DOHH2 (cell line): ENCODE data around the gene PXK.

Experiments used
- H3F3A ChIP-seq: fragments of 200-600 bp; sonication (generic), shearing (Covaris generic); 2 replicates; pipeline ENCODE4 v1.6.0; 2016; ENCODE audit warnings: antibody characterized with exemption, mild to moderate bottlenecking; ENCODE audit not compliant: control insufficient read depth, insufficient read depth
- H3K27ac ChIP-seq: fragments of 200-600 bp; sonication (generic); 2 replicates; pipeline ENCODE4 v1.5.1; 2014; ENCODE audit warnings: low read depth, mild to moderate bottlenecking, low read length, moderate library complexity
- H3K27me3 ChIP-seq: fragments of 200-600 bp; sonication (generic); 2 replicates; pipeline ENCODE4 v1.6.1; 2014; ENCODE audit warnings: mild to moderate bottlenecking, low read length, mixed read lengths; ENCODE audit not compliant: control insufficient read depth
- H3K36me3 ChIP-seq: fragments of 200-600 bp; sonication (generic); 2 replicates; pipeline ENCODE4 v1.6.1; 2014; ENCODE audit warnings: mild to moderate bottlenecking, low read length, moderate library complexity, mixed read lengths; ENCODE audit not compliant: control insufficient read depth
- H3K4me1 ChIP-seq: fragments of 200-600 bp; sonication (generic); 2 replicates; pipeline ENCODE4 v1.6.1; 2014; ENCODE audit warnings: mild to moderate bottlenecking, low read length, mixed read lengths; ENCODE audit not compliant: control insufficient read depth
- H3K4me2 ChIP-seq: fragments of 200-600 bp; sonication (generic); 2 replicates; pipeline ENCODE4 v1.6.0; 2014; ENCODE audit warnings: mild to moderate bottlenecking, low read length, moderate library complexity
- H3K4me3 ChIP-seq: fragments of 200-600 bp; sonication (generic); 2 replicates; pipeline ENCODE4 v1.5.1; 2014; ENCODE audit warnings: mild to moderate bottlenecking, low read length, mixed read lengths
- H3K79me2 ChIP-seq: fragments of 200-600 bp; sonication (generic); 2 replicates; pipeline ENCODE4 v1.6.1; 2014; ENCODE audit warnings: mild to moderate bottlenecking, low read length, mixed read lengths; ENCODE audit not compliant: control insufficient read depth
- H3K9me2 ChIP-seq: fragments of 200-600 bp; sonication (generic); replicated peaks from 2 replicates; pipeline ENCODE4 v1.6.1; 2014; ENCODE audit warnings: mild to moderate bottlenecking, low read length, mixed read lengths; ENCODE audit not compliant: control insufficient read depth
- H3K9me3 ChIP-seq: fragments of 200-600 bp; sonication (generic); 2 replicates; pipeline ENCODE4 v1.6.1; 2014; ENCODE audit warnings: antibody characterized with exemption, low read length, mixed read lengths; ENCODE audit not compliant: control insufficient read depth, insufficient read depth
- H4K20me1 ChIP-seq: fragments of 200-600 bp; sonication (generic); 2 replicates; pipeline ENCODE4 v1.6.0; 2014; ENCODE audit warnings: low read depth, mild to moderate bottlenecking, antibody characterized with exemption, low read length, moderate library complexity; ENCODE audit not compliant: control insufficient read depth, insufficient read depth
- EZH2phosphoT487 ChIP-seq: fragments of 200-600 bp; sonication (generic); IDR thresholded peaks from 2 replicates; pipeline ENCODE4 v1.6.1; 2017; ENCODE audit warnings: borderline replicate concordance, mild to moderate bottlenecking, antibody characterized with exemption, low read length, moderate library complexity, mixed read lengths
- TF ChIP-seq, protein P1 (sequence below): fragments of 200-600 bp; sonication (generic); IDR thresholded peaks from one replicate; pipeline ENCODE4 v1.5.1; 2014; ENCODE audit warnings: antibody characterized with exemption, mild to moderate bottlenecking, low read depth, low read length; ENCODE audit not compliant: poor library complexity, severe bottlenecking

PXK gene

GRCh38 chr3:58298190-58298589 is 34.5 kb upstream of the PXK start:
- Histone ChIP-seq H4K20me1 (no peaks in the 10 kb centered on the region), H3K4me3 (no peak overlapping the region), H3F3A (no peaks in the 10 kb centered on the region), H3K4me1 (no peaks in the 10 kb centered on the region), H3K27me3 (peaks cover 16% of the 10 kb centered on the region), H3K36me3 (no peaks in the 10 kb centered on the region), H3K27ac (no peak overlapping the region), H3K79me2 (no peaks in the 10 kb centered on the region), H3K9me3 (no peaks in the 10 kb centered on the region; the same call in 1 of the 2 replicates), H3K9me2 (no peaks in the 10 kb centered on the region), H3K4me2 (no peak overlapping the region)
- TF ChIP-seq, protein P1, sequence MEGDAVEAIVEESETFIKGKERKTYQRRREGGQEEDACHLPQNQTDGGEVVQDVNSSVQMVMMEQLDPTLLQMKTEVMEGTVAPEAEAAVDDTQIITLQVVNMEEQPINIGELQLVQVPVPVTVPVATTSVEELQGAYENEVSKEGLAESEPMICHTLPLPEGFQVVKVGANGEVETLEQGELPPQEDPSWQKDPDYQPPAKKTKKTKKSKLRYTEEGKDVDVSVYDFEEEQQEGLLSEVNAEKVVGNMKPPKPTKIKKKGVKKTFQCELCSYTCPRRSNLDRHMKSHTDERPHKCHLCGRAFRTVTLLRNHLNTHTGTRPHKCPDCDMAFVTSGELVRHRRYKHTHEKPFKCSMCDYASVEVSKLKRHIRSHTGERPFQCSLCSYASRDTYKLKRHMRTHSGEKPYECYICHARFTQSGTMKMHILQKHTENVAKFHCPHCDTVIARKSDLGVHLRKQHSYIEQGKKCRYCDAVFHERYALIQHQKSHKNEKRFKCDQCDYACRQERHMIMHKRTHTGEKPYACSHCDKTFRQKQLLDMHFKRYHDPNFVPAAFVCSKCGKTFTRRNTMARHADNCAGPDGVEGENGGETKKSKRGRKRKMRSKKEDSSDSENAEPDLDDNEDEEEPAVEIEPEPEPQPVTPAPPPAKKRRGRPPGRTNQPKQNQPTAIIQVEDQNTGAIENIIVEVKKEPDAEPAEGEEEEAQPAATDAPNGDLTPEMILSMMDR, result no peak
- no peak for TF ChIP-seq EZH2phosphoT487

GRCh38 chr3:58299075-58299474 is 33.6 kb upstream of the PXK start:
- Histone ChIP-seq H3K4me2 (no peak overlapping the region), H3K4me1 (no peaks in the 10 kb centered on the region)

DNA sequence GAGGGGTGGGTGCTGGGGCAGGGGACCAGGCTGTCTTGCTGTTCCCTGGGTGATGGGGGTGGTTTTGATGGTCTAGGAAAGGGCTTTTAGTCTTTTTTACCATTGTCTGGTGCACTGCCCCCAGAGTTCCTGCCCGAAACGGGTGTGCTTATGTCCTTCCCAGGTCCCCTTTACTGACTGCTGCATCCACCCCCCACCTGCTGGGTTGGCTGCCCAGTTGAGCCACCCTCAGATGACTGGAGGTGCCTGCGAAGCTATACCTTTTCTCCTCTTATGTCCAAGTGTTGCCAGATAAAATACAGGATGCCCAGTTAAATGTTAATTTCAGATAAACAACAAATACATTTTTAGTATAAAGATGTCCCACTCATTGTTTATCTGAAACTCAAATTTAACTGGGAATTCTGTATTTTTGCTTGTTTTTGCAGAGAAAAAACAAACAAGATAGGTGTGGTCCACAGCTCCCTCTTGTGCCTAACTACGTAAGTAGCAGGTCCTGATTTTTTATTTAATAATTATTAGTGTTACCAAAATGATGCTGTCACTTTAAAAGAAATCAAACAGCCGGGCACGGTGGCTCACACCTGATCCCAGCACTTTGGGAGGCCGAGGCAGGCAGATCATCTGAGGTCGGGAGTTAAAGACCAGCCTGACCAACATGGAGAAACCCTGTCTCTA is 32.7 kb upstream of the PXK start:
- no peaks in the 10 kb centered on the region for H3K4me1 ChIP-seq
- no peak overlapping the region for H3K4me2 ChIP-seq
- H3K27ac ChIP-seq, result no peak overlapping the region

More at GRCh38 chr3:58299075-58299474, 33.6 kb upstream of the PXK start:
- TF ChIP-seq, protein P1, result no peak
- no peak for TF ChIP-seq EZH2phosphoT487
- Histone ChIP-seq H3K9me2 (no peaks in the 10 kb centered on the region), H4K20me1 (no peaks in the 10 kb centered on the region), H3F3A (no peaks in the 10 kb centered on the region), H3K4me3 (no peak overlapping the region), H3K27ac (no peak overlapping the region), H3K27me3 (peaks cover 16% of the 10 kb centered on the region), H3K36me3 (no peaks in the 10 kb centered on the region), H3K79me2 (no peaks in the 10 kb centered on the region), H3K9me3 (no peaks in the 10 kb centered on the region; the same call in 1 of the 2 replicates)

More for the DNA sequence above, 32.7 kb upstream of the PXK start:
- Histone ChIP-seq H3K9me2 (no peaks in the 10 kb centered on the region), H3K27me3 (peaks cover 16% of the 10 kb centered on the region), H3K79me2 (no peaks in the 10 kb centered on the region), H3K36me3 (no peaks in the 10 kb centered on the region), H3K9me3 (no peaks in the 10 kb centered on the region; the same call in 1 of the 2 replicates), H3F3A (no peaks in the 10 kb centered on the region), H4K20me1 (no peaks in the 10 kb centered on the region), H3K4me3 (no peak overlapping the region)
- TF ChIP-seq, protein P1, result peak; percentile 65
- no peak for TF ChIP-seq EZH2phosphoT487
